ENCODE results near the gene VILL.
A peak's percentile ranks its signal among the peaks of the same experiment; 100 is the strongest.

Gene VILL

GRCh38 chr3:37946531-37946889, 44.1 kb upstream of the VILL start:
- FAIRE-seq (no peak), DNase-seq (ENCODE audit: insufficient read length, low spot score) (no peak)
- no peak for TF ChIP-seq POLR2AphosphoS5 (IDR thresholded peaks at IDR 0.05; ENCODE audit: low read depth, low read length)
- TF ChIP-seq POLR2A (IDR thresholded peaks at IDR 0.05; ENCODE audit: low read depth, low read length): no peak
- TF ChIP-seq TAF1 (IDR thresholded peaks at IDR 0.05; ENCODE audit: low read depth, low read length): no peak
- TF ChIP-seq POU2F2 (IDR thresholded peaks at IDR 0.05; ENCODE audit: low read depth, low read length): no peak
- no peak for TF ChIP-seq PAX5 (IDR thresholded peaks at IDR 0.05; ENCODE audit: insufficient read depth, low read length, severe bottlenecking)
- no peak for TF ChIP-seq SPI1 (IDR thresholded peaks at IDR 0.05; ENCODE audit: low read depth, low read length)

- no peak for FAIRE-seq
- DNase-seq (ENCODE audit: insufficient read length, low spot score): no peak
- TF ChIP-seq POLR2A (IDR thresholded peaks at IDR 0.05; ENCODE audit: low read depth, low read length): no peak
- TF ChIP-seq PAX5 (IDR thresholded peaks at IDR 0.05; ENCODE audit: insufficient read depth, low read length, severe bottlenecking): no peak
- TF ChIP-seq POLR2AphosphoS5 (IDR thresholded peaks at IDR 0.05; ENCODE audit: low read depth, low read length): no peak
- no peak for TF ChIP-seq TAF1 (IDR thresholded peaks at IDR 0.05; ENCODE audit: low read depth, low read length)
- TF ChIP-seq POU2F2 (IDR thresholded peaks at IDR 0.05; ENCODE audit: low read depth, low read length): no peak
- TF ChIP-seq SPI1 (IDR thresholded peaks at IDR 0.05; ENCODE audit: low read depth, low read length): no peak
Measured at GRCh38 chr3:37949866-37950265, 40.7 kb upstream of the VILL start.

GRCh38 chr3:37952564-37952963, 38.0 kb upstream of the VILL start:
- TF ChIP-seq POLR2AphosphoS5 (IDR thresholded peaks at IDR 0.05; ENCODE audit: low read depth, low read length) (no peak), TAF1 (IDR thresholded peaks at IDR 0.05; ENCODE audit: low read depth, low read length) (no peak), PAX5 (IDR thresholded peaks at IDR 0.05; ENCODE audit: insufficient read depth, low read length, severe bottlenecking) (no peak), POLR2A (IDR thresholded peaks at IDR 0.05; ENCODE audit: low read depth, low read length) (no peak), SPI1 (IDR thresholded peaks at IDR 0.05; ENCODE audit: low read depth, low read length) (no peak), POU2F2 (IDR thresholded peaks at IDR 0.05; ENCODE audit: low read depth, low read length) (no peak)

GRCh38 chr3:37953226-37953625, 37.4 kb upstream of the VILL start:
- no peak for DNase-seq (ENCODE audit: insufficient read length, low spot score)
- no peak for FAIRE-seq

More at GRCh38 chr3:37952564-37952963, 38.0 kb upstream of the VILL start:
- no peak for FAIRE-seq
- DNase-seq (ENCODE audit: insufficient read length, low spot score): no peak

GRCh38 chr3:37953707-37954394, 36.7 kb upstream of the VILL start:
- FAIRE-seq (no peak), DNase-seq (ENCODE audit: insufficient read length, low spot score) (no peak)
- no peak for TF ChIP-seq SPI1 (IDR thresholded peaks at IDR 0.05; ENCODE audit: low read depth, low read length)
- TF ChIP-seq POLR2A (IDR thresholded peaks at IDR 0.05; ENCODE audit: low read depth, low read length): no peak
- TF ChIP-seq POLR2AphosphoS5 (IDR thresholded peaks at IDR 0.05; ENCODE audit: low read depth, low read length): no peak
- no peak for TF ChIP-seq PAX5 (IDR thresholded peaks at IDR 0.05; ENCODE audit: insufficient read depth, low read length, severe bottlenecking)
- TF ChIP-seq POU2F2 (IDR thresholded peaks at IDR 0.05; ENCODE audit: low read depth, low read length): no peak
- TF ChIP-seq TAF1 (IDR thresholded peaks at IDR 0.05; ENCODE audit: low read depth, low read length): no peak

More at GRCh38 chr3:37953226-37953625, 37.4 kb upstream of the VILL start:
- no peak for TF ChIP-seq POU2F2 (IDR thresholded peaks at IDR 0.05; ENCODE audit: low read depth, low read length)
- no peak for TF ChIP-seq TAF1 (IDR thresholded peaks at IDR 0.05; ENCODE audit: low read depth, low read length)
- TF ChIP-seq POLR2A (IDR thresholded peaks at IDR 0.05; ENCODE audit: low read depth, low read length): no peak
- TF ChIP-seq SPI1 (IDR thresholded peaks at IDR 0.05; ENCODE audit: low read depth, low read length): no peak

GRCh38 chr3:37954881-37955280, 35.7 kb upstream of the VILL start:
- no peak for FAIRE-seq
- no peak for DNase-seq (ENCODE audit: insufficient read length, low spot score)
- TF ChIP-seq POLR2AphosphoS5 (IDR thresholded peaks at IDR 0.05; ENCODE audit: low read depth, low read length) (no peak), SPI1 (IDR thresholded peaks at IDR 0.05; ENCODE audit: low read depth, low read length) (no peak), TAF1 (IDR thresholded peaks at IDR 0.05; ENCODE audit: low read depth, low read length) (no peak), POLR2A (IDR thresholded peaks at IDR 0.05; ENCODE audit: low read depth, low read length) (no peak), POU2F2 (IDR thresholded peaks at IDR 0.05; ENCODE audit: low read depth, low read length) (no peak), PAX5 (IDR thresholded peaks at IDR 0.05; ENCODE audit: insufficient read depth, low read length, severe bottlenecking) (no peak)

- DNase-seq (ENCODE audit: insufficient read length, low spot score) (no peak), FAIRE-seq (no peak)
- TF ChIP-seq TAF1 (IDR thresholded peaks at IDR 0.05; ENCODE audit: low read depth, low read length): no peak
- no peak for TF ChIP-seq POU2F2 (IDR thresholded peaks at IDR 0.05; ENCODE audit: low read depth, low read length)
- no peak for TF ChIP-seq POLR2AphosphoS5 (IDR thresholded peaks at IDR 0.05; ENCODE audit: low read depth, low read length)
- no peak for TF ChIP-seq SPI1 (IDR thresholded peaks at IDR 0.05; ENCODE audit: low read depth, low read length)
- TF ChIP-seq PAX5 (IDR thresholded peaks at IDR 0.05; ENCODE audit: insufficient read depth, low read length, severe bottlenecking): no peak
- TF ChIP-seq POLR2A (IDR thresholded peaks at IDR 0.05; ENCODE audit: low read depth, low read length): no peak
Measured at GRCh38 chr3:37955918-37956707, 34.5 kb upstream of the VILL start.

- DNase-seq (ENCODE audit: insufficient read length, low spot score): no peak
- TF ChIP-seq POLR2A (IDR thresholded peaks at IDR 0.05; ENCODE audit: low read depth, low read length) (no peak), POU2F2 (IDR thresholded peaks at IDR 0.05; ENCODE audit: low read depth, low read length) (no peak), TAF1 (IDR thresholded peaks at IDR 0.05; ENCODE audit: low read depth, low read length) (no peak), SPI1 (IDR thresholded peaks at IDR 0.05; ENCODE audit: low read depth, low read length) (no peak), POLR2AphosphoS5 (IDR thresholded peaks at IDR 0.05; ENCODE audit: low read depth, low read length) (no peak), PAX5 (IDR thresholded peaks at IDR 0.05; ENCODE audit: insufficient read depth, low read length, severe bottlenecking) (no peak)
- no peak for FAIRE-seq
Measured at GRCh38 chr3:37956723-37957538, 33.7 kb upstream of the VILL start.

GRCh38 chr3:37957539-37957936, 33.0 kb upstream of the VILL start:
- TF ChIP-seq SPI1 (IDR thresholded peaks at IDR 0.05; ENCODE audit: low read depth, low read length): no peak
- no peak for TF ChIP-seq POLR2A (IDR thresholded peaks at IDR 0.05; ENCODE audit: low read depth, low read length)
- no peak for TF ChIP-seq POLR2AphosphoS5 (IDR thresholded peaks at IDR 0.05; ENCODE audit: low read depth, low read length)
- no peak for TF ChIP-seq POU2F2 (IDR thresholded peaks at IDR 0.05; ENCODE audit: low read depth, low read length)
- no peak for TF ChIP-seq TAF1 (IDR thresholded peaks at IDR 0.05; ENCODE audit: low read depth, low read length)
- no peak for TF ChIP-seq PAX5 (IDR thresholded peaks at IDR 0.05; ENCODE audit: insufficient read depth, low read length, severe bottlenecking)
- no peak for DNase-seq (ENCODE audit: insufficient read length, low spot score)
- peak; percentile 47 for FAIRE-seq

Measured in GM12891 (cell line).